ENCODE measurements around the gene MED6. TPM values are rescaled to one million over a fixed set of nuclear protein-coding genes. Genes with fewer than 3 reads are reported as not detected.
A peak's percentile ranks its signal among the peaks of the same experiment; 100 is the strongest.

MED6 gene
- total RNA-seq, 1 donor from 2014 or later = 55.2 TPM

DNA sequence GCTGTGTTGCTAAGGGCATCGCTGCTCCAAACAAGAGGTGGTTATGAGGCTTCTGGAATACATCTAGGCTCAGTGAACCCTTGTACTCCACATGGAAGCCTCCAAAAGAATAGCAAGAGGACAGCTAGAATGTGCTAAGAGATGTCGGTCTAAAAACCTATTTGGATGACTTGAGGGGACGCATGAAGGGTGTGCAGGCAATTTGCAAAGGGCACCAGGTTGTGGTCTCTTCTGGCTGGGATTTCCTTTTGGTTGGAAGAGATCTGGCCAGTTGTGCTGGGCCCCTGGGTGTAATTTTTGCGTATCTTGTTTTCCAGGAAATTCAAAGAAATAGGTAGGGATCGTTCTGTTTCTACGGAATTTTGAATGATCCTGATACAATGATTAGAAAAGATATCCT is 45.4 kb upstream of the MED6 start:
- Mint-ChIP-seq H3K27ac (ENCODE audit: unreplicated experiment) (no peak overlapping the region), H3K9me3 (ENCODE audit: unreplicated experiment) (peaks cover 17% of the 10 kb centered on the region), H3K36me3 (ENCODE audit: unreplicated experiment) (no peaks in the 10 kb centered on the region), H3K27me3 (ENCODE audit: unreplicated experiment) (peaks cover 19% of the 10 kb centered on the region), H3K4me3 (ENCODE audit: unreplicated experiment) (peak overlapping the region; percentile 43), H3K4me1 (ENCODE audit: low read depth, unreplicated experiment) (peaks cover 13% of the 10 kb centered on the region)
- DNase-seq = no peak
- TF ChIP-seq, protein P1, sequence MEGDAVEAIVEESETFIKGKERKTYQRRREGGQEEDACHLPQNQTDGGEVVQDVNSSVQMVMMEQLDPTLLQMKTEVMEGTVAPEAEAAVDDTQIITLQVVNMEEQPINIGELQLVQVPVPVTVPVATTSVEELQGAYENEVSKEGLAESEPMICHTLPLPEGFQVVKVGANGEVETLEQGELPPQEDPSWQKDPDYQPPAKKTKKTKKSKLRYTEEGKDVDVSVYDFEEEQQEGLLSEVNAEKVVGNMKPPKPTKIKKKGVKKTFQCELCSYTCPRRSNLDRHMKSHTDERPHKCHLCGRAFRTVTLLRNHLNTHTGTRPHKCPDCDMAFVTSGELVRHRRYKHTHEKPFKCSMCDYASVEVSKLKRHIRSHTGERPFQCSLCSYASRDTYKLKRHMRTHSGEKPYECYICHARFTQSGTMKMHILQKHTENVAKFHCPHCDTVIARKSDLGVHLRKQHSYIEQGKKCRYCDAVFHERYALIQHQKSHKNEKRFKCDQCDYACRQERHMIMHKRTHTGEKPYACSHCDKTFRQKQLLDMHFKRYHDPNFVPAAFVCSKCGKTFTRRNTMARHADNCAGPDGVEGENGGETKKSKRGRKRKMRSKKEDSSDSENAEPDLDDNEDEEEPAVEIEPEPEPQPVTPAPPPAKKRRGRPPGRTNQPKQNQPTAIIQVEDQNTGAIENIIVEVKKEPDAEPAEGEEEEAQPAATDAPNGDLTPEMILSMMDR (IDR thresholded peaks at IDR 0.05; ENCODE audit: partially characterized antibody, unreplicated experiment) = no peak

- Mint-ChIP-seq H3K27me3 (ENCODE audit: unreplicated experiment) (peaks cover 24% of the 10 kb centered on the region), H3K4me3 (ENCODE audit: unreplicated experiment) (peak overlapping the region; percentile 95), H3K9me3 (ENCODE audit: unreplicated experiment) (peaks cover 18% of the 10 kb centered on the region), H3K27ac (ENCODE audit: unreplicated experiment) (no peak overlapping the region), H3K4me1 (ENCODE audit: low read depth, unreplicated experiment) (peaks cover 16% of the 10 kb centered on the region), H3K36me3 (ENCODE audit: unreplicated experiment) (no peaks in the 10 kb centered on the region)
- DNase-seq = no peak
- TF ChIP-seq, protein P1 (IDR thresholded peaks at IDR 0.05; ENCODE audit: partially characterized antibody, unreplicated experiment) = no peak
Observed at GRCh38 chr14:70643967-70644366, 43.5 kb upstream of the MED6 start.

DNA sequence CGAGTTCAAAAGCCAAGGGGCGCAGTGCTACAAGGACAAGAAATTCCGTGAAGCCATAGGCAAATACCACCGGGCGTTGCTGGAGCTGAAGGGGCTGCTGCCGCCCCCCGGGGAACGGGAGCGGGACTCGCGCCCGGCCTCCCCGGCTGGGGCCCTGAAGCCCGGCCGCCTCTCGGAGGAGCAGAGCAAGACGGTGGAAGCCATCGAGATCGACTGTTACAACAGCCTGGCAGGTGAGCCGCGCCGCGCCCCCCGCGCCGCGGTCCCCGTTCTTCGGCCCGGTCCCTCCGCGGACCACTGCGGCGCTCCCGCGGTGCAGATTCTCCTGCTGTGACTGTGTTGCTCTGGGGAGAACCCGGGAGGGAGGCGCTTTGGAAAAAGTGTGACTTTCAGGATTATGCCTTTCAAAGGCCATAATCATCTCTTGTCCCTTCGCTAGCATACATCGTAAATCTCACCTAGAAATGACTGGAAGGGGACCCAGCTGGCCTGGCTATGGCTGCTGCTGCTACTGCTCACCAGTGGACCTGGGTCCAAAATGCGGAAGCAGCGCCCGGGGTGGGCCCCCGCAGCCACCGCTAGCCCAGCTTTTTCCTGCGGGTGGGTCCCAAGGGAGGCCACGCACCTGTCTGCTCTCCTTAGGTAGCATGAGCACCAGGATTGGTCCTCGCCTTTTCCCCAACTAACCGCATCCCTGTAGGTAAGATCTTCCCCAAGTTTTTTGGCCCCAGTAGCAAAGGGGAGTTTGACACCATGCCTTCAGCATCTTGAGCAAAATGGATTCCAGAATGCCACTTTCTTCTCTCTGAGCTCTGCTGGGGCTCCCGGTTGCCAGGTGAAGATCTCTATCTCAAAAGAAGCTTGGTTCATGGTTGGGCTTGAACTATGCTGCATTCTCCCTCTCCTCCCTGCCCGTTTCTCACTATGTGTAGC is 42.1 kb upstream of the MED6 start:
- Mint-ChIP-seq H3K27me3 (ENCODE audit: unreplicated experiment) (peaks cover 24% of the 10 kb centered on the region), H3K9me3 (ENCODE audit: unreplicated experiment) (peaks cover 18% of the 10 kb centered on the region), H3K36me3 (ENCODE audit: unreplicated experiment) (no peaks in the 10 kb centered on the region), H3K4me3 (ENCODE audit: unreplicated experiment) (peak overlapping the region; percentile 95), H3K4me1 (ENCODE audit: low read depth, unreplicated experiment) (peaks cover 16% of the 10 kb centered on the region), H3K27ac (ENCODE audit: unreplicated experiment) (peak overlapping the region; percentile 72)
- DNase-seq = peak; percentile 49
- TF ChIP-seq, protein P1 (IDR thresholded peaks at IDR 0.05; ENCODE audit: partially characterized antibody, unreplicated experiment) = no peak

GRCh38 chr14:70641548-70642302 is 41.3 kb upstream of the MED6 start, which contains the start of gene TTC9:
Gene TTC9, plus strand, starts transcription at chr14:70641916. Its CDS starts 214 bp downstream, at chr14:70642130.
- Mint-ChIP-seq H3K27ac (ENCODE audit: unreplicated experiment) (peak within 1 kb of the TSS; percentile 90), H3K27me3 (ENCODE audit: unreplicated experiment) (peaks cover 24% of the 10 kb centered on the region), H3K4me3 (ENCODE audit: unreplicated experiment) (peak within 1 kb of the TSS; percentile 95), H3K9me3 (ENCODE audit: unreplicated experiment) (peaks cover 18% of the 10 kb centered on the region), H3K36me3 (ENCODE audit: unreplicated experiment) (no peaks in the 10 kb centered on the region), H3K4me1 (ENCODE audit: low read depth, unreplicated experiment) (peaks cover 16% of the 10 kb centered on the region)
- TF ChIP-seq, protein P1 (IDR thresholded peaks at IDR 0.05; ENCODE audit: partially characterized antibody, unreplicated experiment) = no peak
- DNase-seq = peak; percentile 73
